Ishikawa (cell line): ENCODE results near the gene EVI2A.

ENCODE experiments used
- CEBPB ChIP-seq: IDR thresholded peaks from 2 replicates; pipeline ENCODE4 v1.6.1; 2012
- CREB1 ChIP-seq: IDR thresholded peaks from 2 replicates; pipeline ENCODE4 v1.6.1; 2012; ENCODE audit warnings: low read depth
- EGR1 ChIP-seq: IDR thresholded peaks from 2 replicates; pipeline ENCODE4 v1.6.1; 2012
- EP300 ChIP-seq: IDR thresholded peaks from 2 replicates; pipeline ENCODE4 v1.6.1; 2012; ENCODE audit warnings: borderline replicate concordance
- FOXM1 ChIP-seq: IDR thresholded peaks from 2 replicates; pipeline ENCODE4 v1.6.1; 2012; ENCODE audit warnings: low read depth, borderline replicate concordance
- NFIC ChIP-seq: IDR thresholded peaks from 2 replicates; pipeline ENCODE4 v1.6.1; 2012
- RAD21 ChIP-seq: IDR thresholded peaks from 2 replicates; pipeline ENCODE4 v1.6.1; 2012; ENCODE audit warnings: low read depth
- TAF1 ChIP-seq: IDR thresholded peaks from 2 replicates; pipeline ENCODE4 v1.6.1; 2012; ENCODE audit warnings: low read depth, mild to moderate bottlenecking
- TCF12 ChIP-seq: IDR thresholded peaks from 2 replicates; pipeline ENCODE4 v1.6.1; 2012; ENCODE audit warnings: low read depth
- TEAD4 ChIP-seq: IDR thresholded peaks from 2 replicates; pipeline ENCODE4 v1.6.1; 2012
- YY1 ChIP-seq: IDR thresholded peaks from 2 replicates; pipeline ENCODE4 v1.6.1; 2012; ENCODE audit warnings: low read depth
- ZBTB7A ChIP-seq: IDR thresholded peaks from 2 replicates; pipeline ENCODE4 v1.6.1; 2012; ENCODE audit warnings: low read depth
- TF ChIP-seq, protein P1 (sequence below): IDR thresholded peaks from 2 replicates; pipeline ENCODE4 v1.6.1; 2012
- TF ChIP-seq, protein P2 (sequence below): IDR thresholded peaks from 2 replicates; pipeline ENCODE4 v1.6.1; 2012; ENCODE audit warnings: low read depth, mild to moderate bottlenecking
- TF ChIP-seq, protein P3 (sequence below): IDR thresholded peaks from 2 replicates; pipeline ENCODE4 v1.6.1; 2012

EVI2A gene

DNA sequence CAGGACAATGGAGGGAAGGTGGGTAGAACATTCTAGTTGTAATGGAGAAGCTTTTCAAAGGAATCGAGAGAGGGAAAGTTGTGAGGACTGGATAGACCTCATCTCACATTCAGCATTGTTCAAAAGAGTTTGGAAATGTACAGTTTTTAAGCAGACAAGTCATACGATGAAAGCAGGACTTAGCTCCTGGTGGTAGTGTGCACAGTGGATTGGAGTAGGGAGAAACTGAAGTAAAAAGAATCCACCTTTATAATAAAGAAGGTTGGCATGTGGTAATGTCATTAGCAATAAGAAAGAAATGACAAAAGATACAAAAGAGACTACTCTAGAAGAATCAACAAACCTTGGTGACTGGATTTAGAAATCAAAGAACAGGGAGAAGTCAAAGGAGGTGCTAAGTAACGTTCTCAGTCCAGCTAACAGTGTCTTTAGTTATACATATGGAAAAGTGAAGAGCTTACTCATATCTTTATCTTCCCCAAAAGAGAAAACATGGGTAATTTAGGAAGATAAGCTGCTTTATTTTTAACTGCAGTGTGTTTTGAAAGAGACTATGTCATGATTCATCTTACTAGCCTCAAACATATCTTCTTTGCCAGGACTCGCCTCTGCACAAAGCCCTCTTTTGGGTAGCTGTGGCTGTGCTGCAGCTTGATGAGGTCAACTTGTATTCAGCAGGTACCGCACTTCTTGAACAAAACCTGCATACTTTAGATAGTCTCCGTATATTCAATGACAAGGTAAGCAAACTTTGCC is 18.7 kb upstream of the EVI2A start:
- TF ChIP-seq FOXM1 = no peak
- TF ChIP-seq CEBPB = no peak
- no peak for TF ChIP-seq YY1

DNA sequence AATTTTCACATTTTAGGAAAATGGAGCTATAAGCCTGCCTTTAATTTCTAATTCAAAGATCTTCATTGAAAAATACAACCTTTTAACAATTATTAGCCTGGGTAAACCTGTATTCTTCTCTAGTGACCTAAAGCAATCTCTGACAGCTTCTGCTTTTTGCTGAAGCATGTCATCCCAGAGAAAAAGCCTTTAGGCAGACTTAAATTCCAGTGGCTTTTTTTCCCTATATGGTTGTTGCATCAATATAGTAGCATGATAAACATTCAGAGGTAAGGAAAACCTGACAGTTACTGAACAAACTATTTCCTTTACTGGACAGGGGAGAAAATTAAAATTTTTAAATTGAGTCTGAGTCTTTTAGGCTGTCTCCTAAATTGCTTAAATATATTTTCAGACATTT is 7.8 kb upstream of the EVI2A start:
- TF ChIP-seq RAD21 (no peak), ZBTB7A (no peak), EGR1 (no peak), TEAD4 (no peak), CREB1 (no peak)
- TF ChIP-seq, protein P1, sequence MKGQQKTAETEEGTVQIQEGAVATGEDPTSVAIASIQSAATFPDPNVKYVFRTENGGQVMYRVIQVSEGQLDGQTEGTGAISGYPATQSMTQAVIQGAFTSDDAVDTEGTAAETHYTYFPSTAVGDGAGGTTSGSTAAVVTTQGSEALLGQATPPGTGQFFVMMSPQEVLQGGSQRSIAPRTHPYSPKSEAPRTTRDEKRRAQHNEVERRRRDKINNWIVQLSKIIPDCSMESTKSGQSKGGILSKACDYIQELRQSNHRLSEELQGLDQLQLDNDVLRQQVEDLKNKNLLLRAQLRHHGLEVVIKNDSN = no peak

DNA sequence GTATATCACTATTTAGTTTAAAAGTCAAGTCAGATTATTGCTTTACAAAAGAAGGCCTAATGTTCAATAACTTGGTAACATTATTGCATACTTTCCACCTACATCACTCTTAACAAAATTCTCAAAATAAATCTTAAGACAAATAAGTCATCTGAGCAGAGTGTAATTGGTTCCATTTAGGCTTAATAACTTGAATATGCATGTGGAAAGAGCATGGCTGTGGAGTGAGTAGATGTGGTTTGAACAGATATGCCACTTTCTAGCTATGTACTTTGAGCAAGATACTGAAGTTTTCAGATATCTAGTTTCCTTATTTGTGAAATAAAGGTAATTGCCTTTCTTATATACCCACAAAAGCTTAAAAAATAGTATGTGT is 6.7 kb upstream of the EVI2A start:
- TF ChIP-seq, protein P1 = no peak
- TF ChIP-seq TAF1 = no peak
- no peak for TF ChIP-seq CEBPB
- TF ChIP-seq ZBTB7A = no peak
- no peak for TF ChIP-seq FOXM1
- no peak for TF ChIP-seq TCF12
- no peak for TF ChIP-seq CREB1
- TF ChIP-seq, protein P2, sequence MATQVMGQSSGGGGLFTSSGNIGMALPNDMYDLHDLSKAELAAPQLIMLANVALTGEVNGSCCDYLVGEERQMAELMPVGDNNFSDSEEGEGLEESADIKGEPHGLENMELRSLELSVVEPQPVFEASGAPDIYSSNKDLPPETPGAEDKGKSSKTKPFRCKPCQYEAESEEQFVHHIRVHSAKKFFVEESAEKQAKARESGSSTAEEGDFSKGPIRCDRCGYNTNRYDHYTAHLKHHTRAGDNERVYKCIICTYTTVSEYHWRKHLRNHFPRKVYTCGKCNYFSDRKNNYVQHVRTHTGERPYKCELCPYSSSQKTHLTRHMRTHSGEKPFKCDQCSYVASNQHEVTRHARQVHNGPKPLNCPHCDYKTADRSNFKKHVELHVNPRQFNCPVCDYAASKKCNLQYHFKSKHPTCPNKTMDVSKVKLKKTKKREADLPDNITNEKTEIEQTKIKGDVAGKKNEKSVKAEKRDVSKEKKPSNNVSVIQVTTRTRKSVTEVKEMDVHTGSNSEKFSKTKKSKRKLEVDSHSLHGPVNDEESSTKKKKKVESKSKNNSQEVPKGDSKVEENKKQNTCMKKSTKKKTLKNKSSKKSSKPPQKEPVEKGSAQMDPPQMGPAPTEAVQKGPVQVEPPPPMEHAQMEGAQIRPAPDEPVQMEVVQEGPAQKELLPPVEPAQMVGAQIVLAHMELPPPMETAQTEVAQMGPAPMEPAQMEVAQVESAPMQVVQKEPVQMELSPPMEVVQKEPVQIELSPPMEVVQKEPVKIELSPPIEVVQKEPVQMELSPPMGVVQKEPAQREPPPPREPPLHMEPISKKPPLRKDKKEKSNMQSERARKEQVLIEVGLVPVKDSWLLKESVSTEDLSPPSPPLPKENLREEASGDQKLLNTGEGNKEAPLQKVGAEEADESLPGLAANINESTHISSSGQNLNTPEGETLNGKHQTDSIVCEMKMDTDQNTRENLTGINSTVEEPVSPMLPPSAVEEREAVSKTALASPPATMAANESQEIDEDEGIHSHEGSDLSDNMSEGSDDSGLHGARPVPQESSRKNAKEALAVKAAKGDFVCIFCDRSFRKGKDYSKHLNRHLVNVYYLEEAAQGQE = no peak
- TF ChIP-seq, protein P3, sequence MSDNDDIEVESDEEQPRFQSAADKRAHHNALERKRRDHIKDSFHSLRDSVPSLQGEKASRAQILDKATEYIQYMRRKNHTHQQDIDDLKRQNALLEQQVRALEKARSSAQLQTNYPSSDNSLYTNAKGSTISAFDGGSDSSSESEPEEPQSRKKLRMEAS = no peak

DNA sequence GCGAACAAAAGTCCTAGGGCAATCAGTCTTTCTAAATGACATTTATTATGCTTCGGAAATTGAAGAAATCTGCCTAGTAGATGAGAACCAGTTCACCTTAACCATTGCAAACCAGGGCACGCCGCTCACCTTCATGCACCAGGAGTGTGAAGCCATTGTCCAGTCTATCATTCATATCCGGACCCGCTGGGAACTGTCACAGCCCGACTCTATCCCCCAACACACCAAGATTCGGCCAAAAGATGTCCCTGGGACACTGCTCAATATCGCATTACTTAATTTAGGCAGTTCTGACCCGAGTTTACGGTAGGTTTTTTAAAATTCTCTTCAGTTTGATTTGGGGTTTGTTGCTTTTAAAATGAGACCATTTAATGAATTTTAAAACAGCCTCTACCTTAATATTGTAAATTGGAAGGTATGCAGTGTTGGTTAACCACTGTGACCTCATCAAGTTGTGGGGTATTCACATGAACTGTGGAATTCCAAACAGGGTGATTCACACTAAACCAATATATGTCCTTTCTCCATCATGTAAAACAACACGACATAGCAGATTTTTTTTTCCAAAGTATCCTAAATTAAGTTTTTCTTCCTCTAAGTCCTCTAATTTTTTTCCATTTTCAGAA is 6.2 kb upstream of the EVI2A start:
- TF ChIP-seq YY1 (no peak), RAD21 (no peak), TAF1 (no peak), EP300 (no peak), CEBPB (no peak), TCF12 (no peak)

DNA sequence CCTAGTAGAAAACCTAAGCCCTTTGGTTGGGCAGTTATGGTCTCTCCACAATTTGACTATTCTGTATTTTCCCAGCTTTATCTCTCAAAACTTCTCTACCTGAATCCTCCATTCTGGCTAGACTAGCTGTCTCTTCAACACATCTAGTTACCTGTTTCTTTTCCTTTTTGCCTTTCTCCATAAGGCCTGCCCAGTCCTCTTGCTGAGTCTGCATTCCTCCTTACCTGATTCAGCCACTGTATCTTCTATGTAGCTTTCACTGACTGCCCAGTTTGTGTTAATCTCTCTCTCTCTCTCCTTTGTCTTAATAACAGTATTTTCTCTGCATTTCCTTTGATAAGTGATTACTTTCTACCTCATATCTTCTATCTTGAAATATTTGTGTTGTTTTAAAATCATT is 2.1 kb upstream of the EVI2A start:
- TF ChIP-seq TEAD4 (no peak), FOXM1 (no peak), YY1 (no peak), EP300 (no peak), TCF12 (no peak), TAF1 (no peak), ZBTB7A (no peak), CEBPB (no peak), CREB1 (no peak), EGR1 (no peak), NFIC (no peak)
- TF ChIP-seq, protein P1 = no peak
- TF ChIP-seq, protein P2 = no peak

DNA sequence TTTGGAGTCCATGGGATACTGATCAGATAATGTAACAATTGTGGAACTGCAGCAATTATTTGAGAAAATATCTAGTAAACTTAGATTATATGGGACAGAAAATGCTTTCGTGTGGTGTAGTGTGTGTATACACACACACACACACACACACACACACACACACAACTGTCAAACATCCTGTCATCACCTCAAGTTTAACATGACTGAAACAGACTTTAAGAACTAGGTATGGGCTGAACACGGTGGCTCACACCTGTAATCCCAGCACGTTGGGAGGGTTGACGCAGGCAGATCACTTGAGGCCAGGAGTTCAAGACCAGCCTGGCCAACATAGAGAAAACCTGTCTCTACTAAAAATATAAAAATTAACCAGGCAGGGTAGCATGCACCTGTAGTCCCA is 544 bp upstream of the EVI2A start:
- TF ChIP-seq, protein P3 = no peak
- TF ChIP-seq TCF12 = no peak
- no peak for TF ChIP-seq RAD21
